Lower leg skin (tissue), 3 donors: Measurements from ENCODE around the gene IRAK1BP1.

Experiments
- CTCF ChIP-seq, 3 donors: fragments of 450-650 bp; IDR thresholded peaks; one replicate each; pipeline ENCODE4 v1.5.1; 2016; ENCODE audit warnings: antibody characterized with exemption in 3 of 3, mild to moderate bottlenecking in 3 of 3, moderate library complexity in 2 of 3
- POLR2A ChIP-seq, 2 donors: fragments of 450-650 bp; IDR thresholded peaks; one replicate each; pipeline ENCODE4 v1.6.1; 2016 to 2017; ENCODE audit warnings: antibody characterized with exemption in 2 of 2, mild to moderate bottlenecking in 1 of 2, moderate library complexity in 1 of 2

- TF ChIP-seq CTCF (IDR thresholded peaks at IDR 0.05) = no peak
- no peak for TF ChIP-seq POLR2A (IDR thresholded peaks at IDR 0.05)
These were observed 43.3 kb upstream of the IRAK1BP1 start for GRCh38 chr6:78824045-78824444.
